Loucy (cell line): ENCODE data around the gene DGCR2.

Source experiments
- H2AFZ ChIP-seq: fragments of 200-600 bp; sonication (generic); 2 replicates; pipeline ENCODE4 v1.6.0; 2016; ENCODE audit warnings: antibody characterized with exemption, mild to moderate bottlenecking, low read length, moderate library complexity
- H3F3A ChIP-seq: fragments of 200-600 bp; 2 replicates; pipeline ENCODE4 v1.6.0; 2016; ENCODE audit warnings: antibody characterized with exemption, low read depth, mild to moderate bottlenecking
- H3K27me3 ChIP-seq: fragments of 200-600 bp; sonication (generic); 2 replicates; pipeline ENCODE4 v1.6.1; 2014; ENCODE audit warnings: low read length, mild to moderate bottlenecking; ENCODE audit not compliant: insufficient read depth, poor library complexity, severe bottlenecking
- H3K36me3 ChIP-seq: fragments of 200-600 bp; sonication (generic); 2 replicates; pipeline ENCODE4 v1.6.1; 2016; ENCODE audit warnings: low read length; ENCODE audit not compliant: insufficient read depth
- H3K4me1 ChIP-seq: fragments of 200-600 bp; sonication (generic); 2 replicates; pipeline ENCODE4 v1.5.1; 2014; ENCODE audit warnings: low read length, mild to moderate bottlenecking; ENCODE audit not compliant: insufficient read depth, poor library complexity, severe bottlenecking
- H3K4me2 ChIP-seq: fragments of 200-600 bp; sonication (generic); 2 replicates; pipeline ENCODE4 v1.6.0; 2014; ENCODE audit warnings: antibody characterized with exemption, low read length, low read depth, mild to moderate bottlenecking; ENCODE audit not compliant: poor library complexity, severe bottlenecking
- H3K4me3 ChIP-seq: fragments of 200-600 bp; sonication (generic); 2 replicates; pipeline ENCODE4 v1.5.1; 2014; ENCODE audit warnings: low read length, mild to moderate bottlenecking, mixed read lengths; ENCODE audit not compliant: poor library complexity, severe bottlenecking
- H3K79me2 ChIP-seq: fragments of 200-600 bp; sonication (generic); 2 replicates; pipeline ENCODE4 v1.6.1; 2014; ENCODE audit warnings: low read length; ENCODE audit not compliant: insufficient read depth
- H3K9ac ChIP-seq: fragments of 200-600 bp; sonication (generic); 2 replicates; pipeline ENCODE4 v1.6.0; 2014; ENCODE audit warnings: mild to moderate bottlenecking, low read depth, low read length, moderate library complexity; ENCODE audit not compliant: poor library complexity, severe bottlenecking
- H3K9me2 ChIP-seq: fragments of 200-600 bp; sonication (generic); replicated peaks from 2 replicates; pipeline ENCODE4 v1.6.1; 2016; ENCODE audit warnings: low read depth, low read length, mixed read lengths
- H3K9me3 ChIP-seq: fragments of 200-600 bp; sonication (generic); 2 replicates; pipeline ENCODE4 v1.6.1; 2014; ENCODE audit warnings: mild to moderate bottlenecking, antibody characterized with exemption, low read length, low read depth; ENCODE audit not compliant: insufficient read depth
- H4K20me1 ChIP-seq: fragments of 200-600 bp; sonication (generic); 2 replicates; pipeline ENCODE4 v1.6.0; 2014; ENCODE audit warnings: antibody characterized with exemption, low read length, mild to moderate bottlenecking; ENCODE audit not compliant: insufficient read depth, poor library complexity, severe bottlenecking
- CTCF ChIP-seq: fragments of 200-600 bp; sonication (generic); conservative IDR thresholded peaks from 2 replicates; pipeline ENCODE4 v1.5.1; 2014; ENCODE audit warnings: mild to moderate bottlenecking, antibody characterized with exemption, low read length
- EZH2phosphoT487 ChIP-seq: fragments of 200-600 bp; IDR thresholded peaks from 2 replicates; pipeline ENCODE4 v1.6.1; 2018; ENCODE audit warnings: antibody characterized with exemption, mild to moderate bottlenecking, moderate library complexity, borderline replicate concordance

DGCR2 gene

GRCh38 chr22:19040888-19041703, 81.1 kb downstream of the DGCR2 start:
- H3K4me2 ChIP-seq = no peak overlapping the region
- H4K20me1 ChIP-seq = no peaks in the 10 kb centered on the region
- H3K4me3 ChIP-seq = no peak overlapping the region
- H3K9me3 ChIP-seq = no peaks in the 10 kb centered on the region
- no peaks in the 10 kb centered on the region for H3K9me2 ChIP-seq
- TF ChIP-seq EZH2phosphoT487 (no peak), CTCF (no peak)
- H3K4me1 ChIP-seq = no peaks in the 10 kb centered on the region
- no peak overlapping the region for H3K9ac ChIP-seq
- H2AFZ ChIP-seq = no peak overlapping the region
- H3K79me2 ChIP-seq = no peaks in the 10 kb centered on the region
- H3K36me3 ChIP-seq = peaks cover 76% of the 10 kb centered on the region; the same call in 1 of the 2 replicates
- H3K27me3 ChIP-seq = no peaks in the 10 kb centered on the region
- no peaks in the 10 kb centered on the region for H3F3A ChIP-seq

- Histone ChIP-seq H4K20me1 (no peaks in the 10 kb centered on the region), H3K36me3 (peaks cover 70% of the 10 kb centered on the region; the same call in 1 of the 2 replicates), H3K9me3 (no peaks in the 10 kb centered on the region), H3F3A (no peaks in the 10 kb centered on the region), H3K79me2 (no peaks in the 10 kb centered on the region), H3K4me3 (no peak overlapping the region), H3K9ac (no peak overlapping the region), H2AFZ (no peak overlapping the region), H3K27me3 (no peaks in the 10 kb centered on the region), H3K4me1 (no peaks in the 10 kb centered on the region), H3K4me2 (no peak overlapping the region), H3K9me2 (no peaks in the 10 kb centered on the region)
- TF ChIP-seq EZH2phosphoT487 = no peak
- TF ChIP-seq CTCF = no peak
These were observed 81.8 kb downstream of the DGCR2 start for GRCh38 chr22:19040391-19040861.

GRCh38 chr22:19039796-19040280, 82.4 kb downstream of the DGCR2 start:
- Histone ChIP-seq H3K9me3 (no peaks in the 10 kb centered on the region), H3K9ac (no peak overlapping the region), H3K4me3 (no peak overlapping the region), H3K9me2 (no peaks in the 10 kb centered on the region), H3F3A (no peaks in the 10 kb centered on the region), H3K36me3 (peaks cover 64% of the 10 kb centered on the region; the same call in 1 of the 2 replicates), H3K4me1 (no peaks in the 10 kb centered on the region), H4K20me1 (no peaks in the 10 kb centered on the region), H3K27me3 (no peaks in the 10 kb centered on the region), H3K79me2 (no peaks in the 10 kb centered on the region), H3K4me2 (no peak overlapping the region), H2AFZ (no peak overlapping the region)
- TF ChIP-seq CTCF = no peak
- no peak for TF ChIP-seq EZH2phosphoT487
